ENCODE measurements around the gene CISH. TPM values are rescaled to one million over a fixed set of nuclear protein-coding genes. Genes with fewer than 3 reads are reported as not detected.

Gene CISH
- total RNA-seq, 1 experiment from 2014 or later: 1.7 TPM

GRCh38 chr3:50632450-50632849 is 20.9 kb upstream of the CISH start:
- Histone ChIP-seq H3K79me1 (ENCODE audit: insufficient read depth, low read depth, low read length, poor library complexity, severe bottlenecking) (peaks cover 3% of the 10 kb centered on the region), H2BK20ac (ENCODE audit: low read depth, low read length, poor library complexity, severe bottlenecking) (no peak overlapping the region), H3K27ac (ENCODE audit: insufficient read length, low read depth, low read length) (no peak overlapping the region), H2BK5ac (ENCODE audit: insufficient read length, low read length) (no peak overlapping the region), H3K4me2 (ENCODE audit: insufficient read depth, insufficient read length, low read length) (no peak overlapping the region), H3T11ph (ENCODE audit: low read length) (no peak overlapping the region), H3K4me1 (ENCODE audit: insufficient read depth, low read length) (peaks cover 2% of the 10 kb centered on the region; the same call in 1 of the 2 replicates), H2BK15ac (ENCODE audit: low read depth, low read length) (no peak overlapping the region), H4K91ac (ENCODE audit: insufficient read length, low read depth, low read length) (no peak overlapping the region), H3K79me2 (ENCODE audit: insufficient read depth, low read length) (0 out of 2 replicates have a peak, but pooled peaks cover 2% of the 10 kb centered on the region), H3K9me3 (ENCODE audit: control insufficient read depth, low read depth, low read length) (no peaks in the 10 kb centered on the region), H3K23me2 (ENCODE audit: insufficient read length, low read depth, low read length, poor library complexity, severe bottlenecking) (no peaks in the 10 kb centered on the region), H3K4ac (ENCODE audit: low read depth, low read length) (no peak overlapping the region), H2BK120ac (ENCODE audit: low read depth, low read length, poor library complexity, severe bottlenecking) (no peak overlapping the region), H3K18ac (ENCODE audit: insufficient read length, low read depth, low read length) (no peak overlapping the region), H2AFZ (ENCODE audit: low read length) (no peak overlapping the region), H3K9ac (ENCODE audit: extremely low read depth, insufficient read length, low read length) (no peak overlapping the region), H4K5ac (ENCODE audit: insufficient read length, low read depth, low read length) (no peak overlapping the region), H3K27me3 (ENCODE audit: insufficient read depth, low read length) (no peaks in the 10 kb centered on the region), H2BK12ac (ENCODE audit: insufficient read length, low read depth, low read length) (no peak overlapping the region), H3K56ac (ENCODE audit: insufficient read length, low read depth, low read length) (no peak overlapping the region), H3K23ac (ENCODE audit: insufficient read length, low read depth, low read length) (no peak overlapping the region), H2AK5ac (ENCODE audit: insufficient read length, low read length) (no peak overlapping the region), H3K14ac (ENCODE audit: insufficient read depth, low read length) (no peak overlapping the region), H4K8ac (replicated peaks; ENCODE audit: insufficient read length, low read depth, low read length) (no peak overlapping the region), H4K20me1 (ENCODE audit: control insufficient read depth, insufficient read depth, insufficient read length) (no peaks in the 10 kb centered on the region)
- Mint-ChIP-seq H3K36me3 (ENCODE audit: insufficient read depth in 1 of 3, low read depth in 3 of 3) (no peaks in the 10 kb centered on the region; a peak in 4 of 7 replicates), H3K27me3 (ENCODE audit: low read depth) (no peaks in the 10 kb centered on the region), H3K4me1 (peaks cover 30 to 36% of the 10 kb centered on the region in 2 experiments), H3K4me3 (no peak overlapping the region), H3K9me3 (no peaks in the 10 kb centered on the region), H3K27ac (no peak overlapping the region)
- WGBS (ENCODE audit: extremely low coverage, insufficient read length, low lambda C conversion rate): no CpG with 5 or more reads among the region's 5 CpGs
- DNase-seq: no peak
- no peak for TF ChIP-seq CTCF (conservative IDR thresholded peaks at IDR 0.05)

All from H9 (cell line).